Esophagus squamous epithelium (tissue), 4 donors: ENCODE data around the gene KHSRP.

Experiments
- POLR2A ChIP-seq, 4 donors: fragments of 450-650 bp; IDR thresholded peaks; one replicate each; pipeline ENCODE4 v1.6.1; 2017; ENCODE audit warnings: antibody characterized with exemption in 4 of 4, mild to moderate bottlenecking in 4 of 4, moderate library complexity in 3 of 4
- TF ChIP-seq, protein P1 (sequence below), 6 experiments: fragments of 450-650 bp in 4 of 6; fragments of 200-600 bp in 2 of 6; sonication (generic) in 2 of 6; IDR thresholded peaks; one replicate each; pipeline ENCODE4 v1.5.1; 2016 to 2019; ENCODE audit warnings: antibody characterized with exemption in 6 of 6, mild to moderate bottlenecking in 4 of 6, moderate library complexity in 4 of 6

DNA sequence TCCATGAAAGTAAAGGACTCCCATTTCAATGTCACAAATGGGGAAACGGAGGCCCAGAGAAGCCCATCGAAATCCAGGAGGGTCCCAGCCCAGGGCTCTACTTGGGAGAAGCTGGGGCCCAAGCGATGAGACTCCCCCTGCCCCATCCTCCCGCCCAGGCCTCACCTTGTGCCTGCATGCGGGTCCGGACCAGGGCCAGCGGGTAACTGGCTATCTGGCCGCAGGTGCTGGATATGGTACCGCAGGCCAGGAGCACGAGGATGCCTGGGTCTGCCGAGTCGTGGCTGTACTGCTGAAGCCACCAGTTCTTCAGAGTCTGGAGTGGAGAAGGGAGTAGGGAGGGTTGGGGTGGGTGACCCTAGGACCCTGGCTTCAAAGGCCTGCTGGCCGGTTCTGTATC lies 19.4 kb upstream of the KHSRP start:
- TF ChIP-seq, protein P1, sequence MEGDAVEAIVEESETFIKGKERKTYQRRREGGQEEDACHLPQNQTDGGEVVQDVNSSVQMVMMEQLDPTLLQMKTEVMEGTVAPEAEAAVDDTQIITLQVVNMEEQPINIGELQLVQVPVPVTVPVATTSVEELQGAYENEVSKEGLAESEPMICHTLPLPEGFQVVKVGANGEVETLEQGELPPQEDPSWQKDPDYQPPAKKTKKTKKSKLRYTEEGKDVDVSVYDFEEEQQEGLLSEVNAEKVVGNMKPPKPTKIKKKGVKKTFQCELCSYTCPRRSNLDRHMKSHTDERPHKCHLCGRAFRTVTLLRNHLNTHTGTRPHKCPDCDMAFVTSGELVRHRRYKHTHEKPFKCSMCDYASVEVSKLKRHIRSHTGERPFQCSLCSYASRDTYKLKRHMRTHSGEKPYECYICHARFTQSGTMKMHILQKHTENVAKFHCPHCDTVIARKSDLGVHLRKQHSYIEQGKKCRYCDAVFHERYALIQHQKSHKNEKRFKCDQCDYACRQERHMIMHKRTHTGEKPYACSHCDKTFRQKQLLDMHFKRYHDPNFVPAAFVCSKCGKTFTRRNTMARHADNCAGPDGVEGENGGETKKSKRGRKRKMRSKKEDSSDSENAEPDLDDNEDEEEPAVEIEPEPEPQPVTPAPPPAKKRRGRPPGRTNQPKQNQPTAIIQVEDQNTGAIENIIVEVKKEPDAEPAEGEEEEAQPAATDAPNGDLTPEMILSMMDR (IDR thresholded peaks at IDR 0.05) = no peak
- TF ChIP-seq POLR2A (IDR thresholded peaks at IDR 0.05) = no peak
